ENCODE results near the gene MAP4K3.

The MAP4K3 gene

DNA sequence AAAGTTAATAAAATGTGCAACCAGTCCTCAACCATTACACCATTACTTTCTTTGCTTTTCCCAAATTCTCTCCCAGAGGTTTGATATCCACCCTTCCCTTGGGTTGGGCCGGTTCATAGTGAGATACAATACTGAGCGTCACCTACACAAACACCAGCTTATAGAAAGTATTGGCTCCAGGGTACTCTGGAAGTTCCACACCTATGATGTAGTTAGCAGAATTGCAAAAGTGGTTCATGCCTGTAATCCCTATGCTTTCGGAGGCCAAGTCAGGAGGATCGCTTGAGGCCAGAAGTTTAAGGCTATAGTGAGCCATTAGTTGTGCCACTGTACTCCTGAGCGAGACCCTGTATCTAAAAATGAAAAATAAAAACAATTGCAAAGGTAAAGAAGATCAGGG, 15.3 kb upstream of the MAP4K3 start:
- CTCF ChIA-PET, result interaction anchor here (0.6 kb wide), 1 partner anchor 15 kb away, joined by 3 read pairs; no protein-coding TSS in a partner anchor

DNA sequence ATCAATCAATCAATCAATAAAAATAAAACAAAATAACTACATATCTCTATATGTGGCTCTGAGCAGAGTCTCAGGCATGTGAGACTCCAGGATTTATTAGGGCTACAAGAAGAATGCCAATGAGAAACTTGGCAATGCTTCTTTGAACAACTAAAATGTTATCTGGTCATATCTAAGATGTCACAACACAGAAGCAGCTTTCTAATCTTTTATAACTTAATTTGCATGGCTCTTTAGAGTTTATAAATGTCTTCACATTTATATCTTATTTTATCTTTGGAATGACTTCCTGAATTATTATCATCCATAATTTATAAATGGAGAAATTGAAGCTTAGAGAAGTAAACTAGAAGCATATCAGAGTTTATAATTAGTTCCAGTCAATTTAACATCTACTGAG, 14.9 kb upstream of the MAP4K3 start:
- no peak for DNase-seq (ENCODE audit: extremely low spot score)
- ChIA-PET POLR2A (no interaction called here), CTCF (interaction anchor here (0.6 kb wide), 1 partner anchor 15 kb away, joined by 3 read pairs; no protein-coding TSS in a partner anchor)
- TF ChIP-seq BHLHE40 (IDR thresholded peaks at IDR 0.05; ENCODE audit: borderline replicate concordance), result no peak
- no peak for TF ChIP-seq ARNT (IDR thresholded peaks at IDR 0.05)
- TF ChIP-seq, protein P1, sequence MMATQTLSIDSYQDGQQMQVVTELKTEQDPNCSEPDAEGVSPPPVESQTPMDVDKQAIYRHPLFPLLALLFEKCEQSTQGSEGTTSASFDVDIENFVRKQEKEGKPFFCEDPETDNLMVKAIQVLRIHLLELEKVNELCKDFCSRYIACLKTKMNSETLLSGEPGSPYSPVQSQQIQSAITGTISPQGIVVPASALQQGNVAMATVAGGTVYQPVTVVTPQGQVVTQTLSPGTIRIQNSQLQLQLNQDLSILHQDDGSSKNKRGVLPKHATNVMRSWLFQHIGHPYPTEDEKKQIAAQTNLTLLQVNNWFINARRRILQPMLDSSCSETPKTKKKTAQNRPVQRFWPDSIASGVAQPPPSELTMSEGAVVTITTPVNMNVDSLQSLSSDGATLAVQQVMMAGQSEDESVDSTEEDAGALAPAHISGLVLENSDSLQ (IDR thresholded peaks at IDR 0.05), result no peak
- no peak for TF ChIP-seq LEF1 (IDR thresholded peaks at IDR 0.05; ENCODE audit: borderline replicate concordance)
- TF ChIP-seq TARDBP (IDR thresholded peaks at IDR 0.05), result no peak
- TF ChIP-seq HDGF (IDR thresholded peaks at IDR 0.05; ENCODE audit: borderline replicate concordance), result no peak
- TF ChIP-seq CTBP1 (IDR thresholded peaks at IDR 0.05; ENCODE audit: borderline replicate concordance), result no peak
- no peak for TF ChIP-seq NFRKB (IDR thresholded peaks at IDR 0.05)
- TF ChIP-seq ZNF384 (IDR thresholded peaks at IDR 0.05), result no peak
- TF ChIP-seq FOXK2 (IDR thresholded peaks at IDR 0.05), result no peak
- no peak for TF ChIP-seq ELF4 (IDR thresholded peaks at IDR 0.05)

More for the DNA sequence above, 15.3 kb upstream of the MAP4K3 start:
- DNase-seq (ENCODE audit: extremely low spot score), result no peak
- POLR2A ChIA-PET, result no interaction called here
- no peak for TF ChIP-seq ELF4 (IDR thresholded peaks at IDR 0.05)
- no peak for TF ChIP-seq FOXK2 (IDR thresholded peaks at IDR 0.05)
- no peak for TF ChIP-seq ZNF384 (IDR thresholded peaks at IDR 0.05)
- no peak for TF ChIP-seq BHLHE40 (IDR thresholded peaks at IDR 0.05; ENCODE audit: borderline replicate concordance)
- TF ChIP-seq L3MBTL2 (conservative IDR thresholded peaks at IDR 0.05), result no peak
- no peak for TF ChIP-seq ARNT (IDR thresholded peaks at IDR 0.05)
- no peak for TF ChIP-seq SUZ12 (IDR thresholded peaks at IDR 0.05)
- no peak for TF ChIP-seq FOXA1 (IDR thresholded peaks at IDR 0.05)
- no peak for TF ChIP-seq TARDBP (IDR thresholded peaks at IDR 0.05)
- TF ChIP-seq LEF1 (IDR thresholded peaks at IDR 0.05; ENCODE audit: borderline replicate concordance), result no peak
- no peak for TF ChIP-seq SP1 (IDR thresholded peaks at IDR 0.05)
- TF ChIP-seq, protein P1 (IDR thresholded peaks at IDR 0.05), result no peak
- TF ChIP-seq NFRKB (IDR thresholded peaks at IDR 0.05), result no peak
- TF ChIP-seq FOXM1 (IDR thresholded peaks at IDR 0.05; ENCODE audit: borderline replicate concordance), result no peak
- no peak for TF ChIP-seq CTBP1 (IDR thresholded peaks at IDR 0.05; ENCODE audit: borderline replicate concordance)

- ChIA-PET CTCF (no interaction called here), POLR2A (interaction anchor here (0.6 kb wide), 1 partner anchor 10 kb away, joined by 3 read pairs; no protein-coding TSS in a partner anchor)
- DNase-seq (ENCODE audit: extremely low spot score), result no peak
- TF ChIP-seq L3MBTL2 (conservative IDR thresholded peaks at IDR 0.05), result no peak
- TF ChIP-seq NFRKB (IDR thresholded peaks at IDR 0.05), result no peak
- TF ChIP-seq, protein P1 (IDR thresholded peaks at IDR 0.05), result no peak
These were observed 11.1 kb upstream of the MAP4K3 start for GRCh38 chr2:39448169-39448502.

GRCh38 chr2:39447266-39448168, 10.4 kb upstream of the MAP4K3 start:
- DNase-seq (ENCODE audit: extremely low spot score), result no peak
- ChIA-PET CTCF (interaction anchor here (0.7 kb wide), 1 partner anchor 71 kb away, joined by 3 read pairs; no protein-coding TSS in a partner anchor), POLR2A (interaction anchor here (0.6 kb wide), 1 partner anchor 10 kb away, joined by 3 read pairs; no protein-coding TSS in a partner anchor)
- TF ChIP-seq ELF4 (IDR thresholded peaks at IDR 0.05) (no peak), LEF1 (IDR thresholded peaks at IDR 0.05; ENCODE audit: borderline replicate concordance) (no peak), ZNF384 (IDR thresholded peaks at IDR 0.05) (no peak), HDGF (IDR thresholded peaks at IDR 0.05; ENCODE audit: borderline replicate concordance) (no peak), NFRKB (IDR thresholded peaks at IDR 0.05) (no peak), ARNT (IDR thresholded peaks at IDR 0.05) (no peak), TARDBP (IDR thresholded peaks at IDR 0.05) (no peak)
- TF ChIP-seq, protein P1 (IDR thresholded peaks at IDR 0.05), result no peak

DNA sequence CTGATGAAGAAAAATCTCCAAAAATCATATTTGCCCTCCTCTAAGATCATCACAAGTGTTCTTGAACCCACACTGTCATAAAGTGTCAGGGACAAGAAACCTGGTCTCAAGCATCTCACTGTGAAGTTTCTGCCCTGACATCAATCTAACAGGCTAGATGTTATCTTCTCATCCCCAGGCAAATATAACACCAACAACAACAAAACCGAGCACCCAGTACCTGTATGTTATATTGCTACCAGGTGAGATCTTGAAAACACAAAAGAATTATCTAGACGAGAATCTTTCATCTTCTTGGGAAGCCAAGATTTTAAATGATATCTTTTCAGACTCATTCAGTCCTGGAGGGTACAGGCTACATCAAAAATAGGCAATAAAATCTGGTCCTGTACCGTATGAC, 8.8 kb upstream of the MAP4K3 start:
- CTCF ChIA-PET, result interaction anchor here (0.7 kb wide), 1 partner anchor 214 kb away, joined by 3 read pairs; no protein-coding TSS in a partner anchor
- POLR2A ChIA-PET, result no interaction called here
- DNase-seq (ENCODE audit: extremely low spot score), result no peak
- no peak for TF ChIP-seq HDGF (IDR thresholded peaks at IDR 0.05; ENCODE audit: borderline replicate concordance)
- no peak for TF ChIP-seq BHLHE40 (IDR thresholded peaks at IDR 0.05; ENCODE audit: borderline replicate concordance)
- no peak for TF ChIP-seq L3MBTL2 (conservative IDR thresholded peaks at IDR 0.05)
- TF ChIP-seq ARNT (IDR thresholded peaks at IDR 0.05), result no peak
- no peak for TF ChIP-seq FOXM1 (IDR thresholded peaks at IDR 0.05; ENCODE audit: borderline replicate concordance)
- no peak for TF ChIP-seq CTBP1 (IDR thresholded peaks at IDR 0.05; ENCODE audit: borderline replicate concordance)
- TF ChIP-seq FOXK2 (IDR thresholded peaks at IDR 0.05), result no peak
- TF ChIP-seq ELF4 (IDR thresholded peaks at IDR 0.05), result no peak
- TF ChIP-seq SUZ12 (IDR thresholded peaks at IDR 0.05), result no peak
- TF ChIP-seq NFRKB (IDR thresholded peaks at IDR 0.05), result no peak
- no peak for TF ChIP-seq SP1 (IDR thresholded peaks at IDR 0.05)
- no peak for TF ChIP-seq TARDBP (IDR thresholded peaks at IDR 0.05)
- TF ChIP-seq FOXA1 (IDR thresholded peaks at IDR 0.05), result no peak
- TF ChIP-seq, protein P1 (IDR thresholded peaks at IDR 0.05), result no peak
- no peak for TF ChIP-seq ZNF384 (IDR thresholded peaks at IDR 0.05)
- TF ChIP-seq LEF1 (IDR thresholded peaks at IDR 0.05; ENCODE audit: borderline replicate concordance), result no peak
